Measurements from ENCODE around the gene OR14J1.

Gene OR14J1

GRCh38 chr6:29301316-29301715 is at the start of gene OR14J1:
TSS of gene OR14J1 (plus strand) at chr6:29301701. CDS start at chr6:29306690, 4,989 bp downstream.
- no peak for TF ChIP-seq CTCF (IDR thresholded peaks at IDR 0.05; ENCODE audit: insufficient read depth, low read depth, low read length, missing control alignments)
- no peak for DNase-seq (ENCODE audit: low read depth)
- H3K4me3 ChIP-seq (ENCODE audit: low read depth, low read length): no peak within 1 kb of the TSS

GRCh38 chr6:29251736-29252135 is 49.8 kb upstream of the OR14J1 start:
- DNase-seq (ENCODE audit: low read depth): no peak
- no peak overlapping the region for H3K4me3 ChIP-seq (ENCODE audit: low read depth, low read length)
- TF ChIP-seq CTCF (IDR thresholded peaks at IDR 0.05; ENCODE audit: insufficient read depth, low read depth, low read length, missing control alignments): no peak

- no peak for DNase-seq (ENCODE audit: low read depth)
- TF ChIP-seq CTCF (IDR thresholded peaks at IDR 0.05; ENCODE audit: insufficient read depth, low read depth, low read length, missing control alignments): no peak
- H3K4me3 ChIP-seq (ENCODE audit: low read depth, low read length): no peak overlapping the region
Observed at GRCh38 chr6:29255530-29255929, 46.0 kb upstream of the OR14J1 start.

- no peak for DNase-seq (ENCODE audit: low read depth)
- H3K4me3 ChIP-seq (ENCODE audit: low read depth, low read length): no peak overlapping the region
- no peak for TF ChIP-seq CTCF (IDR thresholded peaks at IDR 0.05; ENCODE audit: insufficient read depth, low read depth, low read length, missing control alignments)
Observed at GRCh38 chr6:29259721-29260120, 41.8 kb upstream of the OR14J1 start.

GRCh38 chr6:29263001-29263400 is 38.5 kb upstream of the OR14J1 start:
- no peak for DNase-seq (ENCODE audit: low read depth)
- no peak for TF ChIP-seq CTCF (IDR thresholded peaks at IDR 0.05; ENCODE audit: insufficient read depth, low read depth, low read length, missing control alignments)
- H3K4me3 ChIP-seq (ENCODE audit: low read depth, low read length): no peak overlapping the region

- no peak for TF ChIP-seq CTCF (IDR thresholded peaks at IDR 0.05; ENCODE audit: insufficient read depth, low read depth, low read length, missing control alignments)
- no peak overlapping the region for H3K4me3 ChIP-seq (ENCODE audit: low read depth, low read length)
- DNase-seq (ENCODE audit: low read depth): no peak
Observed at GRCh38 chr6:29294499-29294914, 7.0 kb upstream of the OR14J1 start.

- no peak overlapping the region for H3K4me3 ChIP-seq (ENCODE audit: low read depth, low read length)
- no peak for TF ChIP-seq CTCF (IDR thresholded peaks at IDR 0.05; ENCODE audit: insufficient read depth, low read depth, low read length, missing control alignments)
- DNase-seq (ENCODE audit: low read depth): no peak
Observed at GRCh38 chr6:29295181-29295585, 6.3 kb upstream of the OR14J1 start.

All from GM12865 (cell line).